Ishikawa (cell line): ENCODE results near the gene RASAL2.

Source experiments
- MAX ChIP-seq: IDR thresholded peaks from 2 replicates; pipeline ENCODE4 v1.6.1; 2012
- YY1 ChIP-seq: IDR thresholded peaks from 2 replicates; pipeline ENCODE4 v1.6.1; 2012; ENCODE audit warnings: low read depth
- TF ChIP-seq, protein P1 (sequence below): IDR thresholded peaks from 2 replicates; pipeline ENCODE4 v1.6.1; 2012; ENCODE audit warnings: low read depth, mild to moderate bottlenecking
- TF ChIP-seq, protein P2 (sequence below): IDR thresholded peaks from 2 replicates; pipeline ENCODE4 v1.6.1; 2012

DNA sequence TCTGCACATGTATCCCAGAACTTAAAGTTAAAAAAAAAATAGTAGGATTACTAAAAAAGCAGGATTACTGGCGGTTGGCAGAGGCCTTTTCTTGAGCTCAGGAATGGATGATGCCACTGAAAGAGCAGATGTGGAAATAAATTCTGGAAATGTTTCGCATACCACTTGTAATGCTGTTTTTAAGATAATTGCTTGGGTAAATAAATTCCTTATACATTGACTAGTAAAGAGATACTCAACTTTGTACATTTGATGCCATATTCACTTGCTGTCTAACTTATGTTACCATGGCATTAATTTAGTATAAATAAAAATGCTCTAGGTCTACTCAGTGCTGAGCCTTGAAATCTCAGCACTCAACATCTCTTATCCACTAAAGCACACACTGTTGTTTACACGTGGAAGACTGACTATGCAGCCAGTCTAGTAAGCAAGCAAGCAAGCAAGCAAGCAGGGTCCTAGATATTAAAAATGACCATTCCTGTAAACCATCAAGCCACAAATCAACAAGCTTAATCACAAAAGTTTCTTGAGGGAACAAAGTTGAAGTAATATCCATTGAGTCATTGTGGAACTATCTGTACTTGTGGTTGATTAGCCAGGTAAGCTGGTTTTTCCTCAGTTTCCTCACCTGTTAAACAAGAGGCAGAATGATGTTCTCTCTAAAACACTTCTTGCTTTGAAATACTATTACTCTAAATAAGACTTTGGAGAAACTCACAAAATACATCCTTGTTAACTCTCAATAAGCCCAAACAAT lies 1.7 kb upstream of the RASAL2 start:
- TF ChIP-seq, protein P1, sequence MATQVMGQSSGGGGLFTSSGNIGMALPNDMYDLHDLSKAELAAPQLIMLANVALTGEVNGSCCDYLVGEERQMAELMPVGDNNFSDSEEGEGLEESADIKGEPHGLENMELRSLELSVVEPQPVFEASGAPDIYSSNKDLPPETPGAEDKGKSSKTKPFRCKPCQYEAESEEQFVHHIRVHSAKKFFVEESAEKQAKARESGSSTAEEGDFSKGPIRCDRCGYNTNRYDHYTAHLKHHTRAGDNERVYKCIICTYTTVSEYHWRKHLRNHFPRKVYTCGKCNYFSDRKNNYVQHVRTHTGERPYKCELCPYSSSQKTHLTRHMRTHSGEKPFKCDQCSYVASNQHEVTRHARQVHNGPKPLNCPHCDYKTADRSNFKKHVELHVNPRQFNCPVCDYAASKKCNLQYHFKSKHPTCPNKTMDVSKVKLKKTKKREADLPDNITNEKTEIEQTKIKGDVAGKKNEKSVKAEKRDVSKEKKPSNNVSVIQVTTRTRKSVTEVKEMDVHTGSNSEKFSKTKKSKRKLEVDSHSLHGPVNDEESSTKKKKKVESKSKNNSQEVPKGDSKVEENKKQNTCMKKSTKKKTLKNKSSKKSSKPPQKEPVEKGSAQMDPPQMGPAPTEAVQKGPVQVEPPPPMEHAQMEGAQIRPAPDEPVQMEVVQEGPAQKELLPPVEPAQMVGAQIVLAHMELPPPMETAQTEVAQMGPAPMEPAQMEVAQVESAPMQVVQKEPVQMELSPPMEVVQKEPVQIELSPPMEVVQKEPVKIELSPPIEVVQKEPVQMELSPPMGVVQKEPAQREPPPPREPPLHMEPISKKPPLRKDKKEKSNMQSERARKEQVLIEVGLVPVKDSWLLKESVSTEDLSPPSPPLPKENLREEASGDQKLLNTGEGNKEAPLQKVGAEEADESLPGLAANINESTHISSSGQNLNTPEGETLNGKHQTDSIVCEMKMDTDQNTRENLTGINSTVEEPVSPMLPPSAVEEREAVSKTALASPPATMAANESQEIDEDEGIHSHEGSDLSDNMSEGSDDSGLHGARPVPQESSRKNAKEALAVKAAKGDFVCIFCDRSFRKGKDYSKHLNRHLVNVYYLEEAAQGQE = no peak
- TF ChIP-seq MAX (no peak), YY1 (no peak)
- TF ChIP-seq, protein P2, sequence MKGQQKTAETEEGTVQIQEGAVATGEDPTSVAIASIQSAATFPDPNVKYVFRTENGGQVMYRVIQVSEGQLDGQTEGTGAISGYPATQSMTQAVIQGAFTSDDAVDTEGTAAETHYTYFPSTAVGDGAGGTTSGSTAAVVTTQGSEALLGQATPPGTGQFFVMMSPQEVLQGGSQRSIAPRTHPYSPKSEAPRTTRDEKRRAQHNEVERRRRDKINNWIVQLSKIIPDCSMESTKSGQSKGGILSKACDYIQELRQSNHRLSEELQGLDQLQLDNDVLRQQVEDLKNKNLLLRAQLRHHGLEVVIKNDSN = no peak
